T-cell (primary cell): ENCODE results near the gene ATRAID. TPM values are rescaled to one million over a fixed set of nuclear protein-coding genes. Genes with fewer than 3 reads are reported as not detected.

ENCODE experiments used
- ATAC-seq, 4 experiments: fragments of 200-7000 bp in 3 of 4; fragments of 150-1000 bp in 1 of 4; cut with Tn5 transposase; replicated peaks in 1 of 4; 1 replicate in 3 of 4; 2 replicates in 1 of 4; pipeline ENCODE4 v1.10.0; 2021; ENCODE audit warnings: moderate library complexity in 3 of 4, mild to moderate bottlenecking in 2 of 4, moderate number of reproducible peaks in 1 of 4
- CTCF ChIA-PET, 2 donors: fragments of 300-600 bp; sonication (Branson Sonifier 250); formaldehyde crosslinking; loops; one replicate each; lab custom pipeline; 2022; ENCODE audit warnings: antibody characterized with exemption in 2 of 2; lab: Charles Lee
- POLR2A ChIA-PET, 2 donors: fragments of 300-600 bp; sonication (Branson Sonifier 250); formaldehyde crosslinking; loops; one replicate each; lab custom pipeline; 2022; ENCODE audit warnings: antibody characterized with exemption in 2 of 2; lab: Charles Lee
- DNase-seq, 35 experiments: peaks; one replicate each; pipeline versions ENCODE4 v3.0.0 to v3.0.0-alpha.2; 2013 to 2023
- H3K27ac ChIP-seq: one replicate; pipeline ENCODE4 v1.5.1; 2013; ENCODE audit warnings: low read length
- H3K27me3 ChIP-seq, 2 experiments: replicated peaks in 1 of 2; 1 replicate in 1 of 2; 2 replicates in 1 of 2; pipeline versions ENCODE4 v1.6.1 to v1.7.0; 2013; ENCODE audit warnings: low read length in 1 of 2, mixed read lengths in 1 of 2; ENCODE audit not compliant: control insufficient read depth in 2 of 2, insufficient read depth in 2 of 2; ENCODE audit errors: extremely low read depth in 1 of 2
- H3K36me3 ChIP-seq, 2 donors: 1 replicate in 1 of 2; 2 replicates in 1 of 2; pipeline versions ENCODE4 v1.6.1 to v1.7.0; 2013; ENCODE audit warnings: low read length in 1 of 2; ENCODE audit not compliant: control insufficient read depth in 2 of 2, insufficient read depth in 1 of 2; ENCODE audit errors: extremely low read depth in 1 of 2
- H3K4me1 ChIP-seq, 2 experiments: 1 replicate in 1 of 2; 2 replicates in 1 of 2; pipeline versions ENCODE4 v1.6.1 to v1.7.0; 2013; ENCODE audit warnings: low read length in 2 of 2, mixed read lengths in 1 of 2; ENCODE audit not compliant: insufficient read depth in 2 of 2, control insufficient read depth in 1 of 2; ENCODE audit errors: extremely low read depth in 1 of 2
- H3K4me3 ChIP-seq, 2 donors: 1 replicate in 1 of 2; 2 replicates in 1 of 2; pipeline versions ENCODE4 v1.5.1 to v1.7.0; 2013; ENCODE audit warnings: mild to moderate bottlenecking in 2 of 2, low read length in 1 of 2, moderate library complexity in 1 of 2; ENCODE audit not compliant: control insufficient read depth in 1 of 2; ENCODE audit errors: extremely low read depth in 1 of 2
- H3K9me3 ChIP-seq: 2 replicates; pipeline ENCODE4 v1.7.0; 2013
- H3K27ac Mint-ChIP-seq, 2 donors: one replicate each; pipeline ENCODE4 v1.8.0; 2020 to 2021; ENCODE audit warnings: mild to moderate bottlenecking in 2 of 2, mixed read lengths in 2 of 2
- H3K27me3 Mint-ChIP-seq, 2 donors: one replicate each; pipeline ENCODE4 v1.8.0; 2021 to 2022; ENCODE audit warnings: mixed read lengths in 2 of 2
- H3K36me3 Mint-ChIP-seq: one replicate; pipeline ENCODE4 v1.8.0; 2021; ENCODE audit warnings: mixed read lengths
- H3K4me1 Mint-ChIP-seq, 3 donors: one replicate each; pipeline ENCODE4 v1.8.0; 2020 to 2022; ENCODE audit warnings: mixed read lengths in 3 of 3, mild to moderate bottlenecking in 1 of 3
- H3K4me3 Mint-ChIP-seq, 3 donors: one replicate each; pipeline ENCODE4 v1.8.0; 2020 to 2022; ENCODE audit warnings: mild to moderate bottlenecking in 3 of 3, mixed read lengths in 3 of 3, moderate library complexity in 3 of 3
- H3K9me3 Mint-ChIP-seq, 3 donors: one replicate each; pipeline ENCODE4 v1.8.0; 2020 to 2022; ENCODE audit warnings: mixed read lengths in 3 of 3
- WGBS: methylation state at CpG from one replicate; pipeline ENCODE4 v1.1.5; 2013; ENCODE audit warnings: missing lambda C conversion rate; ENCODE audit not compliant: insufficient coverage; 5-methylcytosine and 5-hydroxymethylcytosine counted together
- total RNA-seq, 35 experiments: library from RNA in 6 of 35; stranded (reverse) in 6 of 35; fragments of 120-200 nt in 1 of 35; gene quantifications; one replicate each; pipeline versions ENCODE4 v1.2.1 to v1.2.4 and lab custom pipeline; 2013 to 2026

Gene ATRAID
- total RNA-seq, 5 donors from 2014 or later (not counting 1 experiment from before 2014, with no cell fraction given): 78.9 to 106 (median 96.0) TPM

- H3K27me3 Mint-ChIP-seq: no peaks in the 10 kb centered on the region
- peaks cover 72% of the 10 kb centered on the region for H3K36me3 Mint-ChIP-seq
- no peaks in the 10 kb centered on the region for H3K9me3 Mint-ChIP-seq
- H3K27me3 ChIP-seq: no peaks in the 10 kb centered on the region
- WGBS: 100% methylated on average over 2 of the region's 3 CpGs
- H3K27ac ChIP-seq: no peak overlapping the region
- peaks cover 0 to under 1% (median 0%) of the 10 kb centered on the region in 3 donors for H3K4me1 Mint-ChIP-seq
- H3K4me3 ChIP-seq: no peak overlapping the region
- ATAC-seq: no peak
- ChIA-PET POLR2A (no interaction called here), CTCF (interaction anchor here in 1 of 2 donors (0.6 kb wide), 1 partner anchor 219 kb away, joined by 3 read pairs; no protein-coding TSS in a partner anchor)
- H3K4me1 ChIP-seq: peaks cover 0 to under 1% of the 10 kb centered on the region in 2 experiments
- peaks cover 60 to 96% of the 10 kb centered on the region in 2 donors for H3K36me3 ChIP-seq
- H3K4me3 Mint-ChIP-seq: no peak overlapping the region
- no peak for DNase-seq
- H3K9me3 ChIP-seq: no peaks in the 10 kb centered on the region
- no peak overlapping the region for H3K27ac Mint-ChIP-seq
Observed at GRCh38 chr2:27236626-27237025, 24.8 kb downstream of the ATRAID start.

GRCh38 chr2:27237341-27237945, 25.6 kb downstream of the ATRAID start:
- 99% methylated on average over 12 of the region's 15 CpGs for WGBS
- peaks cover 66% of the 10 kb centered on the region for H3K36me3 Mint-ChIP-seq
- ChIA-PET CTCF (no interaction called here), POLR2A (no interaction called here)
- H3K27me3 Mint-ChIP-seq: no peaks in the 10 kb centered on the region
- no peak overlapping the region for H3K27ac Mint-ChIP-seq
- H3K9me3 Mint-ChIP-seq: no peaks in the 10 kb centered on the region
- ATAC-seq (no peak), DNase-seq (no peak)
- H3K27ac ChIP-seq: no peak overlapping the region
- H3K4me1 Mint-ChIP-seq: peaks cover 6 to 7% (median 6%) of the 10 kb centered on the region in 3 donors
- peaks cover 64 to 95% of the 10 kb centered on the region in 2 donors for H3K36me3 ChIP-seq
- peaks cover 0 to 9% of the 10 kb centered on the region in 2 experiments for H3K4me1 ChIP-seq
- no peaks in the 10 kb centered on the region for H3K27me3 ChIP-seq
- no peaks in the 10 kb centered on the region for H3K9me3 ChIP-seq
- H3K4me3 ChIP-seq: no peak overlapping the region
- H3K4me3 Mint-ChIP-seq: no peak overlapping the region

GRCh38 chr2:27238976-27239375, 27.1 kb downstream of the ATRAID start:
- ATAC-seq (no peak), DNase-seq (no peak)
- H3K9me3 ChIP-seq: no peaks in the 10 kb centered on the region
- H3K4me3 ChIP-seq: no peak overlapping the region
- H3K27ac Mint-ChIP-seq: no peak overlapping the region
- no peak overlapping the region for H3K27ac ChIP-seq
- peaks cover 0 to 10% of the 10 kb centered on the region in 2 experiments for H3K4me1 ChIP-seq
- peaks cover 60 to 92% of the 10 kb centered on the region in 2 donors for H3K36me3 ChIP-seq
- H3K4me1 Mint-ChIP-seq: peaks cover 6 to 7% (median 6%) of the 10 kb centered on the region in 3 donors
- CTCF ChIA-PET: no interaction called here
- H3K4me3 Mint-ChIP-seq: no peak overlapping the region
- H3K9me3 Mint-ChIP-seq: no peaks in the 10 kb centered on the region
- H3K36me3 Mint-ChIP-seq: peaks cover 53% of the 10 kb centered on the region
- no peaks in the 10 kb centered on the region for H3K27me3 ChIP-seq
- 92% methylated on average over 2 of the region's 8 CpGs for WGBS
- no peaks in the 10 kb centered on the region for H3K27me3 Mint-ChIP-seq
- POLR2A ChIA-PET: no interaction called here

GRCh38 chr2:27240406-27240805, 28.6 kb downstream of the ATRAID start:
- H3K36me3 ChIP-seq: peaks cover 51 to 78% of the 10 kb centered on the region in 2 donors
- H3K4me1 Mint-ChIP-seq: peaks cover 6 to 7% (median 6%) of the 10 kb centered on the region in 3 donors
- no peaks in the 10 kb centered on the region for H3K9me3 Mint-ChIP-seq
- no peak overlapping the region for H3K4me3 ChIP-seq
- no peaks in the 10 kb centered on the region for H3K9me3 ChIP-seq
- no peaks in the 10 kb centered on the region for H3K27me3 ChIP-seq
- 80% methylated on average over 2 of the region's 9 CpGs for WGBS
- peaks cover 0 to 10% of the 10 kb centered on the region in 2 experiments for H3K4me1 ChIP-seq
- no peak overlapping the region for H3K27ac Mint-ChIP-seq
- H3K27ac ChIP-seq: no peak overlapping the region
- DNase-seq (no peak), ATAC-seq (no peak)
- H3K27me3 Mint-ChIP-seq: no peaks in the 10 kb centered on the region
- H3K36me3 Mint-ChIP-seq: peaks cover 45% of the 10 kb centered on the region
- H3K4me3 Mint-ChIP-seq: no peak overlapping the region
- ChIA-PET POLR2A (no interaction called here), CTCF (no interaction called here)

- Mint-ChIP-seq H3K9me3 (no peaks in the 10 kb centered on the region), H3K4me1 (peaks cover 6 to 7% (median 6%) of the 10 kb centered on the region in 3 donors), H3K27ac (peak overlapping the region in 1 of 2 donors; percentile 28), H3K36me3 (peaks cover 36% of the 10 kb centered on the region), H3K4me3 (no peak overlapping the region), H3K27me3 (no peaks in the 10 kb centered on the region)
- no peak overlapping the region for H3K27ac ChIP-seq
- no peaks in the 10 kb centered on the region for H3K9me3 ChIP-seq
- ATAC-seq: peak in 2 of 4 experiments; percentile 38 to 45
- no peak overlapping the region for H3K4me3 ChIP-seq
- POLR2A ChIA-PET: interaction anchor here in 1 of 2 donors (0.7 kb wide), 1 partner anchor 14 kb away, joined by 3 read pairs; no protein-coding TSS in a partner anchor
- CTCF ChIA-PET: no interaction called here
- WGBS: 76% methylated on average over 22 of the region's 24 CpGs
- no peaks in the 10 kb centered on the region for H3K27me3 ChIP-seq
- DNase-seq: peak in 4 of 35 experiments; percentile 13 to 20 (median 17)
- H3K36me3 ChIP-seq: peaks cover 50 to 63% of the 10 kb centered on the region in 2 donors
- H3K4me1 ChIP-seq: peaks cover 0 to 10% of the 10 kb centered on the region in 2 experiments
Observed at GRCh38 chr2:27241761-27242613, 30.1 kb downstream of the ATRAID start.

- Histone ChIP-seq H3K36me3 (peaks cover 45 to 59% of the 10 kb centered on the region in 2 donors), H3K27ac (no peak overlapping the region), H3K27me3 (no peaks in the 10 kb centered on the region), H3K4me1 (peaks cover 0 to 10% of the 10 kb centered on the region in 2 experiments), H3K4me3 (no peak overlapping the region), H3K9me3 (no peaks in the 10 kb centered on the region)
- no peak for DNase-seq
- peaks cover 31% of the 10 kb centered on the region for H3K36me3 Mint-ChIP-seq
- H3K9me3 Mint-ChIP-seq: no peaks in the 10 kb centered on the region
- WGBS: 97% methylated on average over 16 of the region's 16 CpGs
- peak in 1 of 4 experiments; percentile 7 for ATAC-seq
- H3K27me3 Mint-ChIP-seq: no peaks in the 10 kb centered on the region
- ChIA-PET CTCF (no interaction called here), POLR2A (no interaction called here)
- no peak overlapping the region for H3K27ac Mint-ChIP-seq
- H3K4me3 Mint-ChIP-seq: no peak overlapping the region
- H3K4me1 Mint-ChIP-seq: peaks cover 6 to 7% (median 6%) of the 10 kb centered on the region in 3 donors
Observed at GRCh38 chr2:27242614-27242951, 30.7 kb downstream of the ATRAID start.
